ENCODE results near the gene TUFM.

TUFM gene

GRCh38 chr16:28878083-28878926, 32.2 kb upstream of the TUFM start, which contains the start of gene ATP2A1:
TSS of gene ATP2A1 (plus strand) at chr16:28878488. CDS start at chr16:28878672, 184 bp downstream.
- peak within 1 kb of the TSS; percentile 73 for H3K4me3 ChIP-seq (replicated peaks; ENCODE audit: low read depth, low read length)
- TF ChIP-seq CTCF (IDR thresholded peaks at IDR 0.05; ENCODE audit: low read length, missing control alignments) = no peak
- DNase-seq (ENCODE audit: low read depth) = no peak

- no peak for TF ChIP-seq CTCF (IDR thresholded peaks at IDR 0.05; ENCODE audit: low read length, missing control alignments)
- DNase-seq (ENCODE audit: low read depth) = no peak
- H3K4me3 ChIP-seq (replicated peaks; ENCODE audit: low read depth, low read length) = no peak overlapping the region
Measured at GRCh38 chr16:28877655-28878000, 31.5 kb upstream of the TUFM start.

- no peak for TF ChIP-seq CTCF (IDR thresholded peaks at IDR 0.05; ENCODE audit: low read length, missing control alignments)
- no peak for DNase-seq (ENCODE audit: low read depth)
- H3K4me3 ChIP-seq (replicated peaks; ENCODE audit: low read depth, low read length) = no peak overlapping the region
Measured at GRCh38 chr16:28876973-28877654, 31.0 kb upstream of the TUFM start.

- DNase-seq (ENCODE audit: low read depth) = no peak
- no peak overlapping the region for H3K4me3 ChIP-seq (replicated peaks; ENCODE audit: low read depth, low read length)
- no peak for TF ChIP-seq CTCF (IDR thresholded peaks at IDR 0.05; ENCODE audit: low read length, missing control alignments)
Measured at GRCh38 chr16:28876019-28876659, 30.0 kb upstream of the TUFM start.

DNA sequence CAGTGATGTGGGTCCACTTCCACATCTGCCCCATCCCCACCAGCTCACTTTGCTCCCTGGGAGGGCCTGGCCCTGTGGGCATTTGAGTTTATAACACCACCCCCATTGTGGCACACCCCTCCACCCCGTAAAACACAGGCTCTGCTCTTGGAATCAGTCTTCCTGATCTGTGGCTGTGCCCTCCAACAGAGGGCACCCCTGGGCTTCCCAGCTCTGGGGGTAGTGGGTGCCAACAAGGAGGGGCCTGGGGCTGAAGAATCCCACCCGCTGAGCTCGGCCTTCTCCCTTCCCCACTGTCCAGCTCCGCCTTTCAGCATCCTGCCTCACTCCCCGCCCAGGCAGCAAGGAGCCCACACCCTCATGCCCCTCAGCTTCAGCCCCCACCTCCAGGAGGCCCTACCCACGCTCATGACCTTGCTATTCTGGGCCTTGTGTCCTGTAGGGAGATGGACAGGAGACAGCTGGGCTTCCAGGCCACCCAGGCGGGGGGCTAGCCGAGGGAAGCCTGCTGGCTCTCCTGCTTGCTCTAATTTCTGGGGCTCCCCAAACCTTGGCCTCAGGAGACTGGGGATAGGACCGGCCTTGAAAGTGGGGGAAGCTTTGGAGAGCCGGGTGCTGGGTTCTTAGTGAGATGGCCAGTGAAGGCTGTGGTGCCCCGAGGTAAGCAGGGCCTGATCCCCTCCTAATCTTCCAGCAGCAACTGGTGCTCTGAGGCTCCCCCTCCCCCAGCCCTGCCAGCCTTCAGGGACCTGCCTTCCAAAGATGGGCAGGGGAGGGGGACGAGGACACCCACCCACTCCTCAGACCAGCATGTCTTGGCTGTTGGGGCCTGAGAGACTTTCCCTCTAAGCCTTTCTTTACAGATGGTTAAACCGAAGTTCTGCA, 29.2 kb upstream of the TUFM start:
- no peak overlapping the region for H3K4me3 ChIP-seq (replicated peaks; ENCODE audit: low read depth, low read length)
- no peak for TF ChIP-seq CTCF (IDR thresholded peaks at IDR 0.05; ENCODE audit: low read length, missing control alignments)
- no peak for DNase-seq (ENCODE audit: low read depth)

DNA sequence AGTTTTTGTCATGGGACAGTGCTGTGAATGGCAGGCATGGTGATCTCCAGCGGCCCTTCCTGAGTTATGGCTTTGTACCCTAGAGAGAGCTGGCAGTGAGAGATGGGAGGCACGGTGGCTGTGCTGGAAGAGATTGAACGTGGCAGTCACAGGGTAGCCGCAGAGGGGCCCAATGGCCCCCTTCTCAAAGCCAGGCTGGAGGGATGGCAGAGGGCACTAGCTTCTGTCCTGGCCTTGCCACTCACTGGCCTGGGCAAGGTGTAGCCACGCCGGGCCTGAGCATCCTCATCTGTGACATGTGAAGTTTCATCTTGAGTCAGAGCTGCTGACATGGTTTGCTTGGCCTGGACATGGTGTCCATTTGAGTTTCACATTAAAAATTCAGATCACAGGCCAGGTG, 28.3 kb upstream of the TUFM start:
- no peak for TF ChIP-seq CTCF (IDR thresholded peaks at IDR 0.05; ENCODE audit: low read length, missing control alignments)
- DNase-seq (ENCODE audit: low read depth) = no peak
- no peak overlapping the region for H3K4me3 ChIP-seq (replicated peaks; ENCODE audit: low read depth, low read length)

All from fibroblast of pulmonary artery (primary cell).